Measurements from ENCODE around the gene TRAK1.

Gene TRAK1

GRCh38 chr3:42177801-42178150 lies 86.6 kb downstream of the TRAK1 start:
- Histone ChIP-seq H4K20me1 (ENCODE audit: insufficient read depth, low read length) (peaks cover 3% of the 10 kb centered on the region; the same call in 1 of the 2 replicates), H3K9me2 (replicated peaks; ENCODE audit: insufficient read depth, low read length) (no peaks in the 10 kb centered on the region), H3K79me2 (ENCODE audit: low read length) (peaks cover 38% of the 10 kb centered on the region), H2AFZ (ENCODE audit: low read length) (no peak overlapping the region), H3K4me3 (ENCODE audit: low read length) (no peak overlapping the region), H3F3A (ENCODE audit: insufficient read depth, low read length) (no peaks in the 10 kb centered on the region), H3K27me3 (replicated peaks; ENCODE audit: insufficient read depth, low read length) (no peaks in the 10 kb centered on the region), H3K9ac (ENCODE audit: low read length) (no peak overlapping the region), H3K9me3 (replicated peaks; ENCODE audit: insufficient read depth, low read length) (no peaks in the 10 kb centered on the region), H3K36me3 (replicated peaks; ENCODE audit: insufficient read depth, low read length) (no peaks in the 10 kb centered on the region), H3K4me1 (ENCODE audit: low read length) (no peaks in the 10 kb centered on the region), H3K27ac (ENCODE audit: low read length) (no peak overlapping the region), H3K4me2 (ENCODE audit: low read depth, low read length) (no peak overlapping the region)
- no peak for DNase-seq
- TF ChIP-seq EZH2phosphoT487 (IDR thresholded peaks at IDR 0.05; ENCODE audit: low read length) (no peak), EZH2 (optimal IDR thresholded peaks at IDR 0.05; ENCODE audit: low read depth, low read length) (no peak), CTCF (IDR thresholded peaks at IDR 0.05; ENCODE audit: low read length) (no peak)

DNA sequence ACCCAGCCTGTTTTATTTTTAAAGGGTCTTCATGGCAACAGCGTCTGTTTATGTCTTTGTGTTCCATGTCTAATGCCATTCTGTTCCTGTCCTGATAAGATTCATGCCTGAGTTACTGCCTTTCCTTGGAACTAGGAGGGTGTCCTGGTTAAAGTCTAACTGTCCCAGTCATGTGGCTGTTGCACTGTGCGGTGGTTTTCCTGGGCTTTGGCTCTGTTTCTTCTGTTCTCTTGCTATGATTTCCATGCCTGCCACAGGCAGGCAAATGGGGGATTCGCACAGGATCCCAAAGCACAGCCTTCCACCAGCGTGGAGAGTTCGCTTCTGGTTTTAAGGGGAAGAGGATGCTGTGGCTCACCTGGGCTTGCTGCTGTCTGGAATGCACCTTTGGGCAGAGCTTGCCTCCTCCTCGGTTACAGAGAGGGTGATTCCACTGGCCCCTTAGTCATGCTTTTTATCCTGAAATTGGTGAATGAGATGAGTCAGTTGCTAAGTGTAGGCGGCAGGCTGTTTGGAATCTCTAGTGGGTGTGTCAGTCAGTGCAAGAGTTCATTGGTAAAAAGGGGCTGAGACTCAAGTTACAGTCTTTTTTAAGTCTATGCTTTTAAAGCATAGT lies 88.1 kb downstream of the TRAK1 start:
- DNase-seq, result no peak
- no peaks in the 10 kb centered on the region for H3F3A ChIP-seq (ENCODE audit: insufficient read depth, low read length)
- no peaks in the 10 kb centered on the region for H3K9me2 ChIP-seq (replicated peaks; ENCODE audit: insufficient read depth, low read length)
- no peak overlapping the region for H3K4me3 ChIP-seq (ENCODE audit: low read length)
- no peak for TF ChIP-seq EZH2 (optimal IDR thresholded peaks at IDR 0.05; ENCODE audit: low read depth, low read length)
- TF ChIP-seq CTCF (IDR thresholded peaks at IDR 0.05; ENCODE audit: low read length), result no peak
- TF ChIP-seq EZH2phosphoT487 (IDR thresholded peaks at IDR 0.05; ENCODE audit: low read length), result no peak
- H3K4me1 ChIP-seq (ENCODE audit: low read length), result no peaks in the 10 kb centered on the region
- peaks cover 26% of the 10 kb centered on the region for H3K79me2 ChIP-seq (ENCODE audit: low read length)
- no peaks in the 10 kb centered on the region for H3K36me3 ChIP-seq (replicated peaks; ENCODE audit: insufficient read depth, low read length)
- no peak overlapping the region for H3K27ac ChIP-seq (ENCODE audit: low read length)
- H3K27me3 ChIP-seq (replicated peaks; ENCODE audit: insufficient read depth, low read length), result no peaks in the 10 kb centered on the region
- H3K9ac ChIP-seq (ENCODE audit: low read length), result no peak overlapping the region
- H3K4me2 ChIP-seq (ENCODE audit: low read depth, low read length), result no peak overlapping the region
- H3K9me3 ChIP-seq (replicated peaks; ENCODE audit: insufficient read depth, low read length), result no peaks in the 10 kb centered on the region
- no peak overlapping the region for H2AFZ ChIP-seq (ENCODE audit: low read length)
- H4K20me1 ChIP-seq (ENCODE audit: insufficient read depth, low read length), result peaks cover 3% of the 10 kb centered on the region; the same call in 1 of the 2 replicates

- no peaks in the 10 kb centered on the region for H3K9me2 ChIP-seq (replicated peaks; ENCODE audit: insufficient read depth, low read length)
- no peaks in the 10 kb centered on the region for H3K9me3 ChIP-seq (replicated peaks; ENCODE audit: insufficient read depth, low read length)
- H2AFZ ChIP-seq (ENCODE audit: low read length), result no peak overlapping the region
- TF ChIP-seq EZH2 (optimal IDR thresholded peaks at IDR 0.05; ENCODE audit: low read depth, low read length) (no peak), EZH2phosphoT487 (IDR thresholded peaks at IDR 0.05; ENCODE audit: low read length) (no peak), CTCF (IDR thresholded peaks at IDR 0.05; ENCODE audit: low read length) (no peak)
- H3F3A ChIP-seq (ENCODE audit: insufficient read depth, low read length), result no peaks in the 10 kb centered on the region
- no peak overlapping the region for H3K4me2 ChIP-seq (ENCODE audit: low read depth, low read length)
- no peaks in the 10 kb centered on the region for H3K4me1 ChIP-seq (ENCODE audit: low read length)
- H3K4me3 ChIP-seq (ENCODE audit: low read length), result no peak overlapping the region
- no peaks in the 10 kb centered on the region for H3K27me3 ChIP-seq (replicated peaks; ENCODE audit: insufficient read depth, low read length)
- H4K20me1 ChIP-seq (ENCODE audit: insufficient read depth, low read length), result peaks cover 1% of the 10 kb centered on the region; the same call in 1 of the 2 replicates
- DNase-seq, result no peak
- H3K27ac ChIP-seq (ENCODE audit: low read length), result no peak overlapping the region
- no peaks in the 10 kb centered on the region for H3K36me3 ChIP-seq (replicated peaks; ENCODE audit: insufficient read depth, low read length)
- no peak overlapping the region for H3K9ac ChIP-seq (ENCODE audit: low read length)
- peaks cover 14% of the 10 kb centered on the region for H3K79me2 ChIP-seq (ENCODE audit: low read length)
Observed at GRCh38 chr3:42180901-42181300, 89.7 kb downstream of the TRAK1 start.

Data from MM.1S (cell line).